HEK293 (cell line): ENCODE measurements around the gene LRRC8E.

Source experiments
- GFI1B ChIP-seq: fragments of 450-650 bp; formaldehyde crosslinking; IDR thresholded peaks from 2 replicates; pipeline ENCODE4 v1.5.1; 2016; ENCODE audit warnings: missing biosample characterization, missing genetic modification characterization
- GLI4 ChIP-seq: fragments of 450-650 bp; formaldehyde crosslinking; IDR thresholded peaks from 2 replicates; pipeline ENCODE4 v1.5.1; 2016; ENCODE audit warnings: missing biosample characterization, missing genetic modification characterization
- IKZF3 ChIP-seq: fragments of 450-650 bp; IDR thresholded peaks from 2 replicates; pipeline ENCODE4 v1.5.0; 2018; ENCODE audit warnings: missing biosample characterization, mild to moderate bottlenecking, missing genetic modification characterization, moderate library complexity
- KLF10 ChIP-seq: fragments of 450-650 bp; IDR thresholded peaks from 2 replicates; pipeline ENCODE4 v1.5.1; 2018; ENCODE audit warnings: missing biosample characterization, mild to moderate bottlenecking, missing genetic modification characterization
- KLF7 ChIP-seq: fragments of 450-650 bp; formaldehyde crosslinking; IDR thresholded peaks from 2 replicates; pipeline ENCODE4 v1.5.1; 2016; ENCODE audit warnings: missing biosample characterization, missing genetic modification characterization, borderline replicate concordance
- KLF8 ChIP-seq: fragments of 450-650 bp; formaldehyde crosslinking; IDR thresholded peaks from 2 replicates; pipeline ENCODE4 v1.5.1; 2016; ENCODE audit warnings: missing biosample characterization, missing genetic modification characterization
- MEIS1 ChIP-seq: sonication (generic); formaldehyde crosslinking; IDR thresholded peaks from 2 replicates; pipeline ENCODE4 v1.8.1; 2022; ENCODE audit warnings: missing genetic modification reagents, mild to moderate bottlenecking, borderline replicate concordance
- PATZ1 ChIP-seq: fragments of 450-650 bp; formaldehyde crosslinking; IDR thresholded peaks from 2 replicates; pipeline ENCODE4 v1.5.1; 2016; ENCODE audit warnings: missing biosample characterization, missing genetic modification characterization
- REPIN1 ChIP-seq: fragments of 450-650 bp; formaldehyde crosslinking; IDR thresholded peaks from 2 replicates; pipeline ENCODE4 v1.5.1; 2017; ENCODE audit warnings: missing biosample characterization, missing genetic modification characterization, low read depth
- SP2 ChIP-seq: fragments of 450-650 bp; formaldehyde crosslinking; IDR thresholded peaks from 2 replicates; pipeline ENCODE4 v1.5.1; 2016; ENCODE audit warnings: missing biosample characterization, missing genetic modification characterization
- ZBTB11 ChIP-seq: fragments of 450-650 bp; formaldehyde crosslinking; conservative IDR thresholded peaks from 2 replicates; pipeline ENCODE4 v1.5.1; 2016; ENCODE audit warnings: low read depth, missing biosample characterization, missing genetic modification characterization
- ZBTB17 ChIP-seq: fragments of 450-650 bp; formaldehyde crosslinking; IDR thresholded peaks from 2 replicates; pipeline ENCODE4 v1.5.1; 2016; ENCODE audit warnings: missing biosample characterization, missing genetic modification characterization
- ZNF148 ChIP-seq: fragments of 450-650 bp; formaldehyde crosslinking; IDR thresholded peaks from 2 replicates; pipeline ENCODE4 v1.5.0; 2017; ENCODE audit warnings: missing biosample characterization, missing genetic modification characterization, borderline replicate concordance
- ZNF23 ChIP-seq: fragments of 450-650 bp; formaldehyde crosslinking; IDR thresholded peaks from 2 replicates; pipeline ENCODE4 v1.5.1; 2016; ENCODE audit warnings: missing biosample characterization, missing genetic modification characterization, borderline replicate concordance
- ZNF24 ChIP-seq: fragments of 450-650 bp; formaldehyde crosslinking; IDR thresholded peaks from 2 replicates; pipeline ENCODE4 v1.5.1; 2016; ENCODE audit warnings: missing biosample characterization, missing genetic modification characterization
- ZNF292 ChIP-seq: fragments of 450-650 bp; formaldehyde crosslinking; IDR thresholded peaks from 2 replicates; pipeline ENCODE4 v1.5.1; 2016; ENCODE audit warnings: low read depth, missing biosample characterization, missing genetic modification characterization, borderline replicate concordance
- ZNF302 ChIP-seq: fragments of 450-650 bp; formaldehyde crosslinking; IDR thresholded peaks from 2 replicates; pipeline ENCODE4 v1.5.1; 2016; ENCODE audit warnings: missing biosample characterization, missing genetic modification characterization, low read depth
- ZNF335 ChIP-seq: fragments of 450-650 bp; formaldehyde crosslinking; conservative IDR thresholded peaks from 2 replicates; pipeline ENCODE4 v1.5.1; 2016; ENCODE audit warnings: missing biosample characterization, missing genetic modification characterization
- ZNF362 ChIP-seq: fragments of 450-650 bp; formaldehyde crosslinking; IDR thresholded peaks from 2 replicates; pipeline ENCODE4 v1.5.1; 2016; ENCODE audit warnings: missing biosample characterization, missing genetic modification characterization
- ZNF426 ChIP-seq: fragments of 450-650 bp; formaldehyde crosslinking; IDR thresholded peaks from 2 replicates; pipeline ENCODE4 v1.5.1; 2017; ENCODE audit warnings: missing biosample characterization, missing genetic modification characterization, mild to moderate bottlenecking, inconsistent platforms, moderate library complexity
- ZNF558 ChIP-seq: fragments of 450-650 bp; formaldehyde crosslinking; IDR thresholded peaks from 2 replicates; pipeline ENCODE4 v1.5.1; 2016; ENCODE audit warnings: missing biosample characterization, missing genetic modification characterization
- ZNF561 ChIP-seq: fragments of 450-650 bp; IDR thresholded peaks from 2 replicates; pipeline ENCODE4 v1.5.1; 2018; ENCODE audit warnings: missing biosample characterization, missing genetic modification characterization, borderline replicate concordance
- ZNF645 ChIP-seq: fragments of 450-650 bp; formaldehyde crosslinking; IDR thresholded peaks from 2 replicates; pipeline ENCODE4; 2016; ENCODE audit warnings: missing biosample characterization, missing genetic modification characterization
- ZNF660 ChIP-seq: fragments of 450-650 bp; IDR thresholded peaks from 2 replicates; pipeline ENCODE4 v1.5.1; 2018; ENCODE audit warnings: missing biosample characterization, mild to moderate bottlenecking, missing genetic modification characterization
- ZNF664 ChIP-seq: fragments of 450-650 bp; formaldehyde crosslinking; IDR thresholded peaks from 2 replicates; pipeline ENCODE4 v1.5.1; 2016; ENCODE audit warnings: missing biosample characterization, missing genetic modification characterization
- ZSCAN18 ChIP-seq: fragments of 450-650 bp; formaldehyde crosslinking; IDR thresholded peaks from 2 replicates; pipeline ENCODE4 v1.5.1; 2016; ENCODE audit warnings: missing biosample characterization, missing genetic modification characterization
- ZSCAN23 ChIP-seq: fragments of 450-650 bp; formaldehyde crosslinking; IDR thresholded peaks from 2 replicates; pipeline ENCODE4 v1.5.1; 2016; ENCODE audit warnings: missing biosample characterization, missing genetic modification characterization

Gene LRRC8E

GRCh38 chr19:7928741-7929701 lies 40.7 kb downstream of the LRRC8E start (continued):
- TF ChIP-seq ZSCAN23 (0 out of 2 replicates have a peak, but pooled peaks have one; percentile 42), KLF10 (tag by site-specific recombination) (peak; percentile 56), ZNF645 (no peak), ZNF561 (no peak), ZNF24 (tag by site-specific recombination) (peak; percentile 60; the same call in 1 of the 2 replicates), ZNF23 (tag by site-specific recombination) (no peak), ZBTB11 (tag by site-specific recombination) (no peak), GFI1B (tag by site-specific recombination) (no peak), ZNF302 (tag by site-specific recombination) (no peak), ZNF664 (no peak), KLF8 (tag by site-specific recombination) (peak; percentile 58), ZSCAN18 (tag by site-specific recombination) (no peak), ZBTB17 (peak; percentile 95), PATZ1 (peak; percentile 34), GLI4 (tag by site-specific recombination) (no peak), ZNF426 (tag by site-specific recombination) (no peak), KLF7 (tag by site-specific recombination) (no peak), IKZF3 (tag by site-specific recombination) (0 out of 2 replicates have a peak, but pooled peaks have one; percentile 9), ZNF148 (tag by site-specific recombination) (no peak), SP2 (tag by site-specific recombination) (no peak), ZNF292 (no peak), ZNF558 (tag by site-specific recombination) (no peak), ZNF660 (tag by site-specific recombination) (no peak), ZNF335 (tag by site-specific recombination) (peak; percentile 38), REPIN1 (tag by site-specific recombination) (no peak), ZNF362 (tag by site-specific recombination) (peak; percentile 99), MEIS1 (CRISPR knock-in tag) (no peak)
